Right lobe of liver (tissue), 6 donors: Measurements from ENCODE around the gene GPR35. TPM values are rescaled to one million over a fixed set of nuclear protein-coding genes. Genes with fewer than 3 reads are reported as not detected.

ENCODE experiments used
- ATAC-seq, 4 donors: fragments of 200-7000 bp; cut with Tn5 transposase; one replicate each; pipeline ENCODE4 v1.9.1; 2020; ENCODE audit warnings: mild to moderate bottlenecking in 4 of 4, moderate library complexity in 4 of 4
- DNase-seq, 3 donors: peaks; one replicate each; pipeline ENCODE4 v3.0.0-alpha.2; 2020
- H3K27ac ChIP-seq, 3 donors: fragments of 200-600 bp; one replicate each; pipeline ENCODE4 v1.8.0; 2022
- H3K27me3 ChIP-seq, 2 donors: fragments of 200-600 bp; one replicate each; pipeline ENCODE4 v1.8.0; 2022
- H3K36me3 ChIP-seq, 4 donors: fragments of 200-600 bp; sonication (generic) in 1 of 4; one replicate each; pipeline versions ENCODE4 v1.5.1 to v1.8.0; 2017 to 2022; ENCODE audit warnings: control low read depth in 1 of 4
- H3K4me1 ChIP-seq, 4 donors: fragments of 200-600 bp; sonication (generic) in 1 of 4; one replicate each; pipeline versions ENCODE4 v1.5.1 to v1.8.0; 2017 to 2022; ENCODE audit warnings: control low read depth in 1 of 4
- H3K4me3 ChIP-seq, 3 donors: fragments of 200-600 bp; one replicate each; pipeline ENCODE4 v1.8.0; 2022
- H3K9me3 ChIP-seq, 4 donors: fragments of 200-600 bp; sonication (generic) in 1 of 4; one replicate each; pipeline versions ENCODE4 v1.5.1 to v1.8.0; 2017 to 2022; ENCODE audit warnings: control low read depth in 1 of 4
- POLR2A ChIP-seq: fragments of 450-650 bp; IDR thresholded peaks from one replicate; pipeline ENCODE4 v1.6.1; 2017; ENCODE audit warnings: antibody characterized with exemption, mild to moderate bottlenecking
- WGBS: methylation state at CpG from one replicate; pipeline ENCODE4 v1.1.6; 2018; ENCODE audit warnings: low coverage, low lambda C conversion rate; ENCODE audit not compliant: insufficient coverage; ENCODE audit errors: missing lambda C conversion rate; 5-methylcytosine and 5-hydroxymethylcytosine counted together
- intact Hi-C, 2 donors: fragments of 100-400 bp; cut with DNase I; formaldehyde crosslinking; loops; one replicate each; pipeline versions ENCODE4 v1.11.2 to v1.14.1; 2022
- total RNA-seq, 6 experiments: library from RNA; depleted of rRNA in 2 of 6; stranded (reverse); fragments of >200 nt in 2 of 6; fragmentation: NEBNext Ultra II Directional in 3 of 6; extraction: Animal tissue kit (Norgen Biotek cat#: 25700) in 3 of 6; gene quantifications; one replicate each; pipeline versions ENCODE4 v1.1.0 to v1.2.4, GENCODE V29; 2016 to 2023
- TF ChIP-seq, protein P1 (sequence below), 4 donors: fragments of 200-600 bp in 3 of 4; fragments of 450-650 bp in 1 of 4; IDR thresholded peaks; one replicate each; pipeline versions ENCODE4 v1.5.1 to v1.8.0; 2016 to 2022; ENCODE audit warnings: antibody characterized with exemption in 4 of 4, mild to moderate bottlenecking in 2 of 4
- donor health status: DM: no; HTN: yes; CAD: no.
- donor health status: DM: no; HTN: no; CAD: no.
- donor health status: DM: no; HTN: no; CAD: no.
- donor health status: DM: no; HTN: yes; CAD: no.
- donor health status: DM: no; HTN: yes; CAD: no.

Gene GPR35
- total RNA-seq, 6 experiments from 2014 or later: 0.11 to 1.2 (median 0.72) TPM

- Histone ChIP-seq H3K27ac (no peak overlapping the region), H3K36me3 (peaks cover 0 to 6% (median under 1%) of the 10 kb centered on the region in 4 donors), H3K4me3 (no peak overlapping the region), H3K9me3 (no peaks in the 10 kb centered on the region), H3K4me1 (peaks cover 0 to 15% (median 5%) of the 10 kb centered on the region in 4 donors), H3K27me3 (no peaks in the 10 kb centered on the region)
- intact Hi-C loops: no loop called here
- TF ChIP-seq POLR2A: no peak
- TF ChIP-seq, protein P1, sequence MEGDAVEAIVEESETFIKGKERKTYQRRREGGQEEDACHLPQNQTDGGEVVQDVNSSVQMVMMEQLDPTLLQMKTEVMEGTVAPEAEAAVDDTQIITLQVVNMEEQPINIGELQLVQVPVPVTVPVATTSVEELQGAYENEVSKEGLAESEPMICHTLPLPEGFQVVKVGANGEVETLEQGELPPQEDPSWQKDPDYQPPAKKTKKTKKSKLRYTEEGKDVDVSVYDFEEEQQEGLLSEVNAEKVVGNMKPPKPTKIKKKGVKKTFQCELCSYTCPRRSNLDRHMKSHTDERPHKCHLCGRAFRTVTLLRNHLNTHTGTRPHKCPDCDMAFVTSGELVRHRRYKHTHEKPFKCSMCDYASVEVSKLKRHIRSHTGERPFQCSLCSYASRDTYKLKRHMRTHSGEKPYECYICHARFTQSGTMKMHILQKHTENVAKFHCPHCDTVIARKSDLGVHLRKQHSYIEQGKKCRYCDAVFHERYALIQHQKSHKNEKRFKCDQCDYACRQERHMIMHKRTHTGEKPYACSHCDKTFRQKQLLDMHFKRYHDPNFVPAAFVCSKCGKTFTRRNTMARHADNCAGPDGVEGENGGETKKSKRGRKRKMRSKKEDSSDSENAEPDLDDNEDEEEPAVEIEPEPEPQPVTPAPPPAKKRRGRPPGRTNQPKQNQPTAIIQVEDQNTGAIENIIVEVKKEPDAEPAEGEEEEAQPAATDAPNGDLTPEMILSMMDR (IDR thresholded peaks at IDR 0.05): no peak
- no peak for ATAC-seq
- WGBS: 86% methylated on average over 4 of the region's 10 CpGs
- peak in 2 of 3 donors; percentile 24 to 44 for DNase-seq
Measured at GRCh38 chr2:240597054-240597418, 28.2 kb upstream of the GPR35 start.

DNA sequence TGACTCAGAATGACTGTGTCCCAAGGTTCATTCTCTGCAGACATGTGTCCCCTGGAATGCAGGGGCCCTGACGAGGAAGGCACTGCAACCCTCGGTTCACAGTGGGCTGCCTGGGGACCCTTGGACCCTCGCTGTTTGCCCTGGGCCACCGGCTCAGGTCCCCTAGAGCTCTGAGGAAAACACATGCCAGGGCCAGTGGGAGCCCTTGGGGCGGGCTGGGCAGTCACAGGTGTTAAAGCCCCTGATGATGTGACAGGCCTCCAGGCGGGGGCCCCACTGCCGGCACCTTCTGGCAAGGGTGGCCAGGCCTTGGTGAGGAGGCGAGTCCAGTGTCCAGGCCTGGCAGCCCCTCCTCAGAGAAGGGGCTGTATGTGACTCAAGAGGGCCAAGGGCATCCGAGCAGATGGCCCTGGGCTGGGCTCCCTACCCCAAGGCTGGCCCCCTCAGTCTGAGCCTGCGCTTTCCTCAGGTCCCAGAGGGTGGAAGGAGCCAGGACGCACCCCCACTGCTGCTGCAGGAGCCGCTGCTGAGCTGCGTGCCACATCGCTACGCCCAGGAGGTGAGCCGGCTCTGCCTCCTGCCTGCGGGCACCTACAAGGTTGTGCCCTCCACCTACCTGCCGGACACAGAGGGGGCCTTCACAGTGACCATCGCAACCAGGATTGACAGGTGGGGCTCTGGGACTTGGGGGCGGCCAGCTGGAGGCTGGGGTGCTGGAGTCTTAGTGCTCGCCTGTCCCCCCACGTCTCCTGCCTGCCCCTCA lies 27.7 kb upstream of the GPR35 start:
- peaks cover 0 to 6% (median 0%) of the 10 kb centered on the region in 4 donors for H3K36me3 ChIP-seq
- no peak overlapping the region for H3K4me3 ChIP-seq
- H3K9me3 ChIP-seq: no peaks in the 10 kb centered on the region
- no peak for TF ChIP-seq POLR2A
- TF ChIP-seq, protein P1 (IDR thresholded peaks at IDR 0.05): no peak
- DNase-seq: peak in 2 of 3 donors; percentile 43 to 45
- H3K27me3 ChIP-seq: no peaks in the 10 kb centered on the region
- H3K27ac ChIP-seq: no peak overlapping the region
- no peak for ATAC-seq
- no CpG with 5 or more reads among the region's 22 CpGs for WGBS
- peaks cover 0 to 15% (median 5%) of the 10 kb centered on the region in 4 donors for H3K4me1 ChIP-seq
- intact Hi-C loops: no loop called here

- H3K4me3 ChIP-seq: no peak overlapping the region
- peaks cover 0 to 15% (median 5%) of the 10 kb centered on the region in 4 donors for H3K4me1 ChIP-seq
- peaks cover 0 to 6% (median 0%) of the 10 kb centered on the region in 4 donors for H3K36me3 ChIP-seq
- TF ChIP-seq, protein P1 (IDR thresholded peaks at IDR 0.05): no peak
- TF ChIP-seq POLR2A: no peak
- H3K27ac ChIP-seq: no peak overlapping the region
- intact Hi-C loops: no loop called here
- no peaks in the 10 kb centered on the region for H3K27me3 ChIP-seq
- H3K9me3 ChIP-seq: no peaks in the 10 kb centered on the region
- WGBS: no CpG with 5 or more reads among the region's 17 CpGs
- DNase-seq (peak in 2 of 3 donors; percentile 41 to 45), ATAC-seq (no peak)
Measured at GRCh38 chr2:240598311-240598911, 26.9 kb upstream of the GPR35 start.

DNA sequence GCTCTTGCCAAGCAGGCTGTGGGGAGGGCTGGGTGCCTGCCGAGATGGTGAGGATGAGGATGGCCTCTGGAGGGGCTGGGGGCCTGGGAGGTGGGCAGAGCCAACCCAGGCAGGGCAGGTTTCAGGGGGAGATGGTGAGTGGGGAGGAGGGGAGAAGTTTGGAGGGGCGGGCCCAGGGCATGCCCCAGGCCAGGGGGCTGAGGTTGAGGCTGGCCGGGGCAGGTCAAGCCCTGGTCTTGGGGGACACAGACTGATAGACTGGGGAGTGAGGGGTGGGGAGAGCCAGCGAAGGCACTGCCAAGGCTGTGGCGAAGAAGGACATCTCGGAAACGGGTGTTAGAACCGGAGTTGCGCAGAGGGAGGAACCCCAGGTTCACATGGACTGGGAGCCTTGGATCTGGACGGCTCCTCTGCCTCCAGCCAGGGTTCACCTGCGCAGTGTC lies 26.1 kb upstream of the GPR35 start:
- TF ChIP-seq, protein P1 (IDR thresholded peaks at IDR 0.05): no peak
- TF ChIP-seq POLR2A: no peak
- Histone ChIP-seq H3K9me3 (no peaks in the 10 kb centered on the region), H3K4me3 (no peak overlapping the region), H3K36me3 (peaks cover 0 to 6% (median 0%) of the 10 kb centered on the region in 4 donors), H3K4me1 (peaks cover 0 to 15% (median 5%) of the 10 kb centered on the region in 4 donors), H3K27ac (no peak overlapping the region), H3K27me3 (no peaks in the 10 kb centered on the region)
- ATAC-seq (no peak), DNase-seq (peak in 2 of 3 donors; percentile 37 to 40)
- 82% methylated on average over 3 of the region's 11 CpGs for WGBS
- intact Hi-C loops: no loop called here
